HG02798 (cell line): ENCODE measurements around the gene PAPPA.

ENCODE experiments used
- ATAC-seq: cut with Tn5 transposase; IDR thresholded peaks from one replicate; pipeline ENCODE4 v1.9.1; 2021; ENCODE audit warnings: mild to moderate bottlenecking; ENCODE audit not compliant: unreplicated experiment, poor library complexity

The PAPPA gene

DNA sequence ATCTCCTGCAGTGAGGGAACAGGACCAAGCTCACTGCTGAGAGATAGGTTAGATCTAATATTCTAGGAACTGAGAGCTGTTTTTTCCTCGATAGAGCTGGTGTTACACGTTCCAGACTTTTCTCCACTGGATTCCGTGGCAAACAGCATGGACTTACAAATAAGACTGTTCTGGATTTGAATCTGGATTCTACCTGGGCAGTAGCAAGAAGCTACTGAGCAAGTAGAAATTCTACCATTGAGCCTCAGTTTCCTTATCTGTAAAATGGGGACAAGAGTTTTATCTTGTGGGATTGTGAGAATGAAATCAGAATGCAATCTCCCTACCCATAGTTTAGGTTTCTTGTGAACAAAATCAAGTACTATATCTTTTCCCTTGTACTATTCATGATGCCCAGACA is 294.8 kb downstream of the PAPPA start:
- no peak for ATAC-seq

DNA sequence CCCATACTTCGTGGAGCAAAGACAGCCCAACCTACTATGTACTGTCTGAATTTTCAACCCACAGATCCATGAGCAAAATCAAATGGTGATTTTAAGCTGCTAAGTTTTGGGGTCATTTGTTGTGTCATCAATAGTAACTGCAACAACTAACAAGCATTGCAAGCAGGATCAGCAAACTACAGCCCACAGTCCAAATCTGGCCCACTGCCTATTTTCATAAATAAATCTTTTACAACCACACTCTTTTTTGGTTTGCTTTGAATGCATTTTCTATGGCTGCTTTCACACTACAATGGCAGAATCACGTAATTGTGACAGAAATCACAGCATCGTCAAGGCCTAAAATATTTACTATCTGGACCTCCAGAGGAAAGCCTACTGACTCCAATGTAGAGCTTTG is 296.4 kb downstream of the PAPPA start:
- ATAC-seq, result no peak

- peak; percentile 87 for ATAC-seq
Observed at GRCh38 chr9:116450378-116451139, 297.0 kb downstream of the PAPPA start.

DNA sequence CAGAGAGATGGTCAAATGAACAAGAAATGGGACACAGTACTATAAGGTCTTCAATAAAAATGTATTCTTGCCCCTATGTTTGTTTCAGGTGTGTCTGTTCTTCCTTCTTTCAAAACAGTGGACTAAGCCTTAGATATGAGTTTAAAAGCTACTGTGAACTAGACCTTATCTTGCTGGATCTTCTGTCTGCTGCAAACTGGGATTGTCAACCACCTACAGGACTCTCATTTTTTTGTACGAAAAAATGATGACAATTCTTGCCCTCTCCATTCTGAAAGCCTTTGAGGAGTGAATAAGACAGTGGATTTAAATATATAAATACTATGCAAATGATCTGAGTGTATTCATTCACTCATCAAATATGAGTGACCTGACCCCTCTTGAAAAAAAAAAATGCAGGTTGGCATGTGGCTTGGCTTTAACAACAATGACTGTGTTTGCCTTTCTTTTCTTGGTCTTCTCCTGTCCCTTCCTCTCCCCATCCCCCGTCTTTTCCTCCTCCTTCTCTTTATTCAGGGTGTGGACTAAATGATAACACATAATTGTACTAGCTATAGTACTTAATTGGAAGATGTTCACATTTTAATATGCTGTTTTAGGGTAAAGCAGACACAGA is 298.0 kb downstream of the PAPPA start:
- no peak for ATAC-seq
